22Rv1 (cell line): ENCODE measurements around the gene NCF2.

Source experiments
- ZFX ChIP-seq: fragments of 450-650 bp; IDR thresholded peaks from 2 replicates; pipeline ENCODE4 v1.6.1; 2017; ENCODE audit warnings: antibody characterized with exemption, borderline replicate concordance
- TF ChIP-seq, protein P1 (sequence below): fragments of 450-650 bp; IDR thresholded peaks from 2 replicates; pipeline ENCODE4 v1.5.1; 2017; ENCODE audit warnings: mild to moderate bottlenecking

DNA sequence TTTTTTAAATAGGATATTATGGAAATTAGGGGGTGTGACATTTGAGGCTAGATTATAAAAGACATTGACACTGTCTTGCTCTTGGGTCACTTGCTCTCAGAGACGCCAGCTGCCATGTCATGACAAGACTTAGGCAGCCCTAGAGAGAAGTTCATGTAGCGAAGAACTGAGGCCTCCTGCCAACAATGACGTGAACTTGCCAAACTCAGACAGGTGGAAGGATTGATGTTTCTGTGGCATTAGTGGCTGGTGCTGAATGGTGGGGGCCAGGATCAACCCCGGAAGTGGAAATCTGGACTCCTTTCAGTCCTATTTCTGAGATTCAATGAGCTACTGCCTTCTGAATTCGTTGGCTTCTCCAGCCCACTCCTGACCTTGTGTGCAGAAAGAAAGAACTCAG lies 14.7 kb downstream of the NCF2 start:
- TF ChIP-seq, protein P1, sequence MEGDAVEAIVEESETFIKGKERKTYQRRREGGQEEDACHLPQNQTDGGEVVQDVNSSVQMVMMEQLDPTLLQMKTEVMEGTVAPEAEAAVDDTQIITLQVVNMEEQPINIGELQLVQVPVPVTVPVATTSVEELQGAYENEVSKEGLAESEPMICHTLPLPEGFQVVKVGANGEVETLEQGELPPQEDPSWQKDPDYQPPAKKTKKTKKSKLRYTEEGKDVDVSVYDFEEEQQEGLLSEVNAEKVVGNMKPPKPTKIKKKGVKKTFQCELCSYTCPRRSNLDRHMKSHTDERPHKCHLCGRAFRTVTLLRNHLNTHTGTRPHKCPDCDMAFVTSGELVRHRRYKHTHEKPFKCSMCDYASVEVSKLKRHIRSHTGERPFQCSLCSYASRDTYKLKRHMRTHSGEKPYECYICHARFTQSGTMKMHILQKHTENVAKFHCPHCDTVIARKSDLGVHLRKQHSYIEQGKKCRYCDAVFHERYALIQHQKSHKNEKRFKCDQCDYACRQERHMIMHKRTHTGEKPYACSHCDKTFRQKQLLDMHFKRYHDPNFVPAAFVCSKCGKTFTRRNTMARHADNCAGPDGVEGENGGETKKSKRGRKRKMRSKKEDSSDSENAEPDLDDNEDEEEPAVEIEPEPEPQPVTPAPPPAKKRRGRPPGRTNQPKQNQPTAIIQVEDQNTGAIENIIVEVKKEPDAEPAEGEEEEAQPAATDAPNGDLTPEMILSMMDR = no peak
- TF ChIP-seq ZFX = no peak
